Ishikawa (cell line): ENCODE results near the gene PLXDC2.

Source experiments
- CEBPB ChIP-seq: IDR thresholded peaks from 2 replicates; pipeline ENCODE4 v1.6.1; 2012
- CREB1 ChIP-seq: IDR thresholded peaks from 2 replicates; pipeline ENCODE4 v1.6.1; 2012; ENCODE audit warnings: low read depth
- EGR1 ChIP-seq: IDR thresholded peaks from 2 replicates; pipeline ENCODE4 v1.6.1; 2012
- EP300 ChIP-seq: IDR thresholded peaks from 2 replicates; pipeline ENCODE4 v1.6.1; 2012; ENCODE audit warnings: borderline replicate concordance
- FOXM1 ChIP-seq: IDR thresholded peaks from 2 replicates; pipeline ENCODE4 v1.6.1; 2012; ENCODE audit warnings: low read depth, borderline replicate concordance
- MAX ChIP-seq: IDR thresholded peaks from 2 replicates; pipeline ENCODE4 v1.6.1; 2012
- NFIC ChIP-seq: IDR thresholded peaks from 2 replicates; pipeline ENCODE4 v1.6.1; 2012
- RAD21 ChIP-seq: IDR thresholded peaks from 2 replicates; pipeline ENCODE4 v1.6.1; 2012; ENCODE audit warnings: low read depth
- REST ChIP-seq: IDR thresholded peaks from 2 replicates; pipeline ENCODE4 v1.6.1; 2012; ENCODE audit warnings: low read depth, mild to moderate bottlenecking
- TAF1 ChIP-seq: IDR thresholded peaks from 2 replicates; pipeline ENCODE4 v1.6.1; 2012; ENCODE audit warnings: low read depth, mild to moderate bottlenecking
- TCF12 ChIP-seq: IDR thresholded peaks from 2 replicates; pipeline ENCODE4 v1.6.1; 2012; ENCODE audit warnings: low read depth
- TEAD4 ChIP-seq: IDR thresholded peaks from 2 replicates; pipeline ENCODE4 v1.6.1; 2012
- YY1 ChIP-seq: IDR thresholded peaks from 2 replicates; pipeline ENCODE4 v1.6.1; 2012; ENCODE audit warnings: low read depth
- ZBTB7A ChIP-seq: IDR thresholded peaks from 2 replicates; pipeline ENCODE4 v1.6.1; 2012; ENCODE audit warnings: low read depth
- TF ChIP-seq, protein P1 (sequence below): IDR thresholded peaks from 2 replicates; pipeline ENCODE4 v1.6.1; 2012

PLXDC2 gene

DNA sequence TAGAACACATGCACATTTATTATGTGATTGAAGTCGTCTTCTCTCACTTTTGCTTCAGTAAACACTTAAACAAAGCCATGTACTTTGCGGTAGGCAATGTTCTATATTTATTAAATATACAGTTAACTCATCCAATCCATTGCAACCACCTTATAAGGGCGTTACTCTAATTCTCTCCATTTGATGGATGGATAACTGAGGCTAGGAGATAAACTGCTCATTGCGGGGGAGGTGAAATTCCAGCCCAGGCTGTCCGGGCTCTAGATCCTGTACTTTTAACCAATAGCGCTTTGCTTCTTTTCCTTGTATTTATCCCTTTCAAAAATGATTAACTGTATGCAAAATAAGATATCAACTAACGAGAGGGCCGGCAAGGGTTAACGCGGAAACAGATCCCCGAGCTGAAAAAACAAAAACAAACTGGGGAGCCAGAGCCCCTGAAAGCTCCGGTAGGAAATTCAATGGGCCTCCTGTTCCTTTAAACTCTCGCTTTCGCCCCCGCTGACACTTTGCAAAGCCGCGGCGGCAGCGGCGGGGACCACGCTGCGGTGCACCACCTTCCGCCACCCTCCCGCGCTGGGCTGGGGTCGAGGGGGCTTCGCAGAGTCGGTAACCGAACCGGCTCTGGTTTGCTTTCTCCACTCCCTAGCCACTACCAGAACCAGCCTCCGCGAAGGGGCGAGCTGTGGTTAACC, 1.0 kb upstream of the PLXDC2 start:
- TF ChIP-seq MAX (peak; percentile 26; the same call in 1 of the 2 replicates), EGR1 (no peak)

GRCh38 chr10:19815731-19816410, 361 bp upstream of the PLXDC2 start:
- TF ChIP-seq ZBTB7A, result 0 out of 2 replicates have a peak, but pooled peaks have one; percentile 97
- no peak for TF ChIP-seq RAD21

GRCh38 chr10:19817231-19817933, 1.1 kb downstream of the PLXDC2 start:
- TF ChIP-seq FOXM1, result no peak
- no peak for TF ChIP-seq TCF12
- no peak for TF ChIP-seq TAF1
- no peak for TF ChIP-seq EGR1
- no peak for TF ChIP-seq CEBPB
- TF ChIP-seq REST, result no peak
- TF ChIP-seq EP300, result no peak
- no peak for TF ChIP-seq ZBTB7A
- TF ChIP-seq MAX, result no peak

GRCh38 chr10:19818876-19819275, 2.6 kb downstream of the PLXDC2 start:
- TF ChIP-seq, protein P1, sequence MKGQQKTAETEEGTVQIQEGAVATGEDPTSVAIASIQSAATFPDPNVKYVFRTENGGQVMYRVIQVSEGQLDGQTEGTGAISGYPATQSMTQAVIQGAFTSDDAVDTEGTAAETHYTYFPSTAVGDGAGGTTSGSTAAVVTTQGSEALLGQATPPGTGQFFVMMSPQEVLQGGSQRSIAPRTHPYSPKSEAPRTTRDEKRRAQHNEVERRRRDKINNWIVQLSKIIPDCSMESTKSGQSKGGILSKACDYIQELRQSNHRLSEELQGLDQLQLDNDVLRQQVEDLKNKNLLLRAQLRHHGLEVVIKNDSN, result no peak
- TF ChIP-seq EGR1, result no peak
- TF ChIP-seq TCF12, result no peak
- no peak for TF ChIP-seq YY1
- no peak for TF ChIP-seq ZBTB7A

- TF ChIP-seq EP300 (no peak), RAD21 (peak; percentile 54), CEBPB (no peak)
Observed at GRCh38 chr10:19819419-19820033, 3.3 kb downstream of the PLXDC2 start.

GRCh38 chr10:19824381-19825342, 8.4 kb downstream of the PLXDC2 start:
- TF ChIP-seq TEAD4 (no peak), EGR1 (no peak), EP300 (no peak)
- TF ChIP-seq, protein P1, result no peak

DNA sequence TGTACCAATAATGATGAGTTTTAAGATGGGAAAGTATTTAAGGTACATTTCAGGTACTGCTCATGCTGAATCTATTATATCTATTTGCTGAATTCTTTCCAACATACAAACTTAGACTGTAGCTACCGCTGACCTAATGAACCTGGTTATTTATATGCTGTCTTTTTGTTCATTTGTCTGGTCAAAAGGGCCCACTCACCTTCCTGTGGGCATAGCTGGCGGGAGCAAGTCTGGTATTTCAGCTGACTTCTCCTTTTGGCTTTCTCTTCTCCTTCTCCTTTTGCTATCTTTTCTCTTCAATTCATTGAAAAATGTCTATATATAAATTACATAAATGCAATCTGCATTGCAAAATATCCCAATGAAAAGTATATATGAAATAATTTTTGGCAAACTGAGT, 9.5 kb downstream of the PLXDC2 start:
- no peak for TF ChIP-seq EP300
- no peak for TF ChIP-seq ZBTB7A
- TF ChIP-seq, protein P1, result no peak
- TF ChIP-seq TEAD4, result no peak
- TF ChIP-seq EGR1, result no peak
- no peak for TF ChIP-seq RAD21
- TF ChIP-seq CEBPB, result no peak
- TF ChIP-seq TAF1, result no peak
- TF ChIP-seq FOXM1, result no peak
- TF ChIP-seq YY1, result no peak
- TF ChIP-seq MAX, result no peak
- TF ChIP-seq CREB1, result no peak
- no peak for TF ChIP-seq REST
- no peak for TF ChIP-seq TCF12
- TF ChIP-seq NFIC, result no peak
